Muscle of leg (tissue), 11 donors: ENCODE results near the gene MALT1. TPM values are rescaled to one million over a fixed set of nuclear protein-coding genes. Genes with fewer than 3 reads are reported as not detected.
"Not testable (repeated sequence)": the region's sequence is repeated elsewhere in the genome, so short reads cannot be mapped to it uniquely, and the experiment has no call there.

Experiments
- DNase-seq: peaks from one replicate; pipeline ENCODE4 v3.0.0; 2013
- H3K27ac ChIP-seq: one replicate; pipeline ENCODE4 v1.5.1; 2013; ENCODE audit warnings: mild to moderate bottlenecking, low read length, control low read depth
- H3K27me3 ChIP-seq: one replicate; pipeline ENCODE4 v1.6.1; 2013; ENCODE audit warnings: low read length; ENCODE audit not compliant: control insufficient read depth, insufficient read depth
- H3K36me3 ChIP-seq: one replicate; pipeline ENCODE4 v1.6.1; 2013; ENCODE audit warnings: low read length; ENCODE audit not compliant: control insufficient read depth, insufficient read depth
- H3K4me1 ChIP-seq: one replicate; pipeline ENCODE4 v1.6.1; 2013; ENCODE audit warnings: low read length; ENCODE audit not compliant: control insufficient read depth, insufficient read depth
- H3K4me3 ChIP-seq: one replicate; pipeline ENCODE4 v1.5.1; 2013; ENCODE audit warnings: low read length, control low read depth
- H3K9me3 ChIP-seq: replicated peaks from 2 replicates; pipeline ENCODE4 v1.6.1; 2013; ENCODE audit warnings: low read depth, low read length; ENCODE audit not compliant: control insufficient read depth
- WGBS: methylation state at CpG from one replicate; pipeline ENCODE4 v1.1.5; 2013; ENCODE audit warnings: missing lambda C conversion rate; ENCODE audit not compliant: insufficient coverage; 5-methylcytosine and 5-hydroxymethylcytosine counted together
- polyA plus RNA-seq, 8 donors: library from polyadenylated mRNA; unstranded; fragments of 120-200 nt; gene quantifications; one replicate each; pipeline versions ENCODE4 v1.2.1 to v1.2.3, GENCODE V29; 2013; ENCODE audit warnings: inconsistent platforms in 1 of 8, low replicate concordance in 1 of 8; ENCODE audit not compliant: insufficient read length in 8 of 8, insufficient read depth in 1 of 8
- total RNA-seq: library from RNA; stranded (reverse); fragments of 120-200 nt; gene quantifications from one replicate; pipeline ENCODE4 v1.2.4, GENCODE V29; 2013

The MALT1 gene
- total and polyA plus RNA-seq, 9 donors, result 10.7 to 21.3 (median 12.5) TPM

DNA sequence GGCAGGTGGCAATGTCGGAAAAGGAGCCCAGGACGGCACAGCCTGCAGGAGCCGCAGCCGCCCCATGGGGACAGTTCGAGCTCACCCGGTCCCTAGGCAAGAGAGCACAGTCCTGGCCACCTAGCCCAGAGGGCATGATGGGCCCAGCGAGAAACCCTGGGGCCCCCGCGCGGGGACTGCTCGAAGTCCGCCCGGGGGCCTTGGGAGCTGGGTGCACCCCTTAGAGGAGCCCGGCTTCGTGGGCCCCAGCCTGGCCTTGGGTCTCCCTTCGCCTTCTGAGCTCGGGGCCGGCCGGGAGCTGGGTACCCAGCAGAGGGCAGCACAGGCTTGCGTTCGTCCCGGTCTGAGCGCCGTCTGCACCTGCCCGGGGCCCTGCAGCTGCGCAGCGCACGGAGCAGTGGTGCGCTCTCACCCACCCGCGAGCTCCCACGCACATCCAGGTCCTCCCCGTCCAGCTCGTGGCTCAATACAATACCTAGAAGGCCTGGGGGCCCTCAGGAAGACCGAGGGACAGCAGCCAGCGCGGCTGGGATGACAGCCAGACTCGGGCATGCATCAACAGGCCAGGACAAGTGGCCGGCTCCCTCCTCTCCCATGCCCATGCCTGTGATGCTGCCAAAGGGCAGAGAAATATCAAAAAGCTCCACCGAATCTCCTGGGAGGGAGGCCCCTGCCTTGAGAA is 97.2 kb downstream of the MALT1 start:
- Histone ChIP-seq H3K4me1 (peaks cover 13% of the 10 kb centered on the region), H3K27me3 (peaks cover 18% of the 10 kb centered on the region), H3K4me3 (peak overlapping the region; percentile 15), H3K27ac (no peak overlapping the region), H3K36me3 (no peaks in the 10 kb centered on the region), H3K9me3 (no peaks in the 10 kb centered on the region)
- DNase-seq, result peak; percentile 72
- 12% methylated on average over 30 of the region's 40 CpGs for WGBS

DNA sequence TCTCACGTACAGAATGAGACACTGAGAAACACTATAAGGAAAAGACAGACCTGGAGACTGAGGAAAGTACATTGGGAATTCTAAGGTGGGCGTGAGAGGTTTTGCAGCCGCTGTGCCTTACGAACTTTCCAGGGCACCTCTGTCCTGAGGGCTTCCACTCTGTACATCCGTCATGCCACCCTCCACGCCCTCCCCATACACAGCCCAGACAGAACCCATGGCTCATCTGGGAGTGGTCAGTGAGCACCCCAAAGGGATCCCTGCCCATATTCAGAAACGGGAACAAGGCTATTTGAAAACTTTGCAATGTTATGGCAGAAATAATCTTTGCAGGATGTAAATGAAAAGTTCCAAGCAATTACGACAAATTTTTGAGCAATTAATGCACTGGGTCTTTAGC is 98.1 kb downstream of the MALT1 start:
- WGBS, result 61% methylated on average over 5 of the region's 8 CpGs

DNA sequence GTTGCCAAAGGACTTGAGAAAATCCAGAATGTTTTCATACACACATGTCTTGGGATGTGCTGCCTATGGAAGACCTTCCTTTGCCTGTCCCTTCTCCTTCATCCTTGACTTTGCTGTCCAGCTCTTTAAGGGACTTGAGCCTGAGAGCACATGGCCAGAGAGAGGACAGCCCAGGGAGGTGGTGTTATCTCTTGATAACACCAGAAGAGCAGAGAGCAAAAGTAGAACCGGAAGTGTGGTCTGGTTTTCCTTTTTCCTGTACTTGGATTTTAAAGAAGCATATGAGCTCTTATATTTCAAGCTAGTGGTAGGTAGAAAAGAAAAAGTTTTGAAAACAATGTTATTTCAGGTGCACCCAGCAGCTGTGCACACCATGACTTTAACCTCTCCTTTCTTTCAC is 99.3 kb downstream of the MALT1 start:
- H3K9me3 ChIP-seq, result no peaks in the 10 kb centered on the region
- H3K27me3 ChIP-seq, result peaks cover 12% of the 10 kb centered on the region
- H3K4me3 ChIP-seq, result no peak overlapping the region
- 63% methylated on average over 1 of the region's 1 CpG for WGBS
- H3K36me3 ChIP-seq, result no peaks in the 10 kb centered on the region
- no peak for DNase-seq
- no peak overlapping the region for H3K27ac ChIP-seq
- peaks cover 10% of the 10 kb centered on the region for H3K4me1 ChIP-seq

More for the DNA sequence above, 98.1 kb downstream of the MALT1 start:
- Histone ChIP-seq H3K9me3 (no peaks in the 10 kb centered on the region), H3K4me1 (peaks cover 10% of the 10 kb centered on the region), H3K36me3 (no peaks in the 10 kb centered on the region), H3K27ac (no peak overlapping the region), H3K4me3 (no peak overlapping the region), H3K27me3 (peaks cover 18% of the 10 kb centered on the region)
- DNase-seq, result no peak

DNA sequence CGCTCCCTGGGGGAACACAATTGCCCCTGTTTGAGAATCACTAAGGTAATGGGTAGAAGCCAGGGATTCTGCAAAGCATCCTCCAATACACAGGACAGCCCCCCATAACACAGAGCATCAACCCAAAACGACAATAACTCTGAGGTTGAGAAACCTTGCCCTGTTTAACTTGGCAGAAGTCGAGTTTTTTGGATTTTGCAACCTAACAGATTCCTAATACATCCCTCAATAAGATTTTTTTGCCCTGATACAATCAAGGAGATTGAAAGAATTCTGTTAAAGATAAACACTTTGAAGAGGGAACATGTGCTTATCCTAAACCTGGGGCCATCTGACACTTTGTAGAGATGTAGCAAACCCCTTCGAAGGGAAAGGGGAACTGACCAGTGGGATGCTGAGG is 100.9 kb downstream of the MALT1 start:
- Histone ChIP-seq H3K4me1 (peaks cover 10% of the 10 kb centered on the region), H3K27me3 (peaks cover 6% of the 10 kb centered on the region), H3K4me3 (no peak overlapping the region), H3K9me3 (no peaks in the 10 kb centered on the region), H3K36me3 (no peaks in the 10 kb centered on the region), H3K27ac (no peak overlapping the region)
- no peak for DNase-seq
- no CpG with 5 or more reads among the region's 4 CpGs for WGBS

DNA sequence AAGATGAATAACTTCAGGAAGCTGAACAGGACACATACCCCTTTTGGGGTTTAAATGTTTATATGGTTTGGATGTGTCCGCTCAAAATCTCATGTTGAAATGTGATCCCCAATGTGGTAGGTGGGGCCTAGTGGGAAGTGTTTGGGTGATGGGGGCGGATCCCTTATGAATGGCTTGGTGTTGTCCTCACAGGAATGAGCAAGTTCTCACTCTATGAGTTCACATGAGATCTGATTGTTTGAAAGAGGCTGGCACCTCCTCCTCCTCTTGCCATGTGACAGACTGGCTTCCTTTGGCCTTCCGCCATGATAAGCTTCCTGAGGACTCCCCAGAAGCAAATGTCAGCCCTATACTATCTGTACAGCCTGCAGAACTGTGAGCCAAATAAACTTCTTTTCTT is 104.8 kb downstream of the MALT1 start:
- H3K36me3 ChIP-seq, result no peaks in the 10 kb centered on the region
- H3K9me3 ChIP-seq, result no peaks in the 10 kb centered on the region
- no peak for DNase-seq
- H3K27me3 ChIP-seq, result peaks cover 6% of the 10 kb centered on the region
- H3K4me3 ChIP-seq, result no peak overlapping the region
- 100% methylated on average over 1 of the region's 3 CpGs for WGBS
- H3K27ac ChIP-seq, result no peak overlapping the region
- no peaks in the 10 kb centered on the region for H3K4me1 ChIP-seq

DNA sequence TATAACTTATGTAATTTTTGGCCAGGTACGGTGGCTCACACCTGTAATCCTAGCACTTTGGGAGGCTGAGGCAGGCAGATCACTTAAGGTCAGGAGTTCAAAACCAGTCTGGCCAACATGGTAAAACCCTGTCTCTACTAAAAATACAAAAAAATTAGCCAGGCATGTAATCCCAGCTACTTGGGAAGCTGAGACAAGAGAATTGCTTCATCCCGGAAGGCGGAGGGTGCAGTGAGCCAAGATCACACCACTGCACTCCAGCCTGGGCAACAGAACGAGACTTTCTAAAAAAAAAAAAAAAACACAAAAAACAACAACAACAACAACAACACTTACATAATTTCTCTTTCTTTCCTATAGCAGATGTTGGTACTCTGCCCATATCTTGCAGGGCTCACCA is 105.3 kb downstream of the MALT1 start:
- not testable (repeated sequence) for H3K27ac ChIP-seq, H3K4me3 ChIP-seq, DNase-seq, H3K9me3 ChIP-seq, H3K4me1 ChIP-seq, H3K36me3 ChIP-seq, H3K27me3 ChIP-seq
- 67% methylated on average over 1 of the region's 4 CpGs for WGBS

DNA sequence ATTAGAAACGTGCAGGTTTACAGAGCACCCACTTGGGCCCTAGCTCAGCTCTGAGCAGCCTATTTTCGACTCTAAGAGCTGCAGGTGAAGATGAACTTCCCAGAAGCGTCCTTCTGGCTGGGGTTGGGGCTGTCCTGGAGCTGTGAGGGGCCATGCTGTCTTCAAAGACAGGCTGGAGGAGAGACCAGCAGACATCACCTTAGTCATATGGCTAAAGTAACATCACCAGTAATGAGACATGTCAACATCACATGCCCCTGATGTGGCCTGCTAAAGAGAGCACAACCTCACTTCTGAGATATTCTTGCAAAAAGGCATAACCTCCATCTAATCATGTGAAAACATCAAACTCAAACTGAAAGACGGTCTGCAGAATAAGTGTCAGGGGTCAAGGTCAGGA is 106.2 kb downstream of the MALT1 start:
- no peak for DNase-seq
- Histone ChIP-seq H3K4me1 (peaks cover 5% of the 10 kb centered on the region), H3K27me3 (peaks cover 2% of the 10 kb centered on the region), H3K4me3 (no peak overlapping the region), H3K9me3 (no peaks in the 10 kb centered on the region), H3K36me3 (no peaks in the 10 kb centered on the region), H3K27ac (no peak overlapping the region)
- 100% methylated on average over 1 of the region's 4 CpGs for WGBS

DNA sequence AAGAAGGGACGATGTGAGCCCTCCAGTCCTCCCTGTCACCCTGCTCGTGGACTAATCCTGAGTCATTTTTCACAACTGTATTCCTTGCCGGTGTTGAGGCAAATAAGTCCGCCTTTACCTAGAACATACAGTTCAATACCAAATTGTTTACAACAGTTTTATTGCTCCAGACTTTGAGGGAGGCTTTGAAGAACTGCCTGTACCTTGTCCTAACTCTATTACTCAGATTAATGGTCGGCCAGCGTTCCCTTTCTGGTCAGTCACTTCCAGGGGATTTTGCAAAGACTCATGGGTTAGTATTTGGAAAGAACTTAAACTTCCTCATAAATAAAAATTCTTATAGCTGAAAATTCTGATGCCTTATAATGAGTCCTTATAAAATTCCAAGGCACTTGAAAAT is 108.3 kb downstream of the MALT1 start:
- WGBS, result 70% methylated on average over 2 of the region's 6 CpGs

DNA sequence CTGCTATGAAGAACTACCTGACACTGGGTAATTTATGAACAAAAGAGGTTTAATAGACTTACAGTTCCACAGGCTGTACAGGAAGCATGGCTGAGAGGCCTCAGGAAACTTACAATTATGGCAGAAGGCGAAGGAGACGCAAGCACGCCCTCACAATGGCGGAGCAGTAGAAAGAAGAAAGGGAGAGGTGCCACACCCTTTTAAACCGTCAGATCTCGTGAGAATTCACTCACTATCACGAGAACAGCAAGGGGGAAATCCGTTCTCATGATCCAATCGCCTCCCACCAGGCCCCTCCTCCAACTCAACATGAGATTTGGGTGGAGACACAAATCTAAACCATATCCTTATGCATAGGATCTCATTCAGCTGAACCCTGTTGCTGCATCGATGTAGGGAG is 108.8 kb downstream of the MALT1 start:
- Histone ChIP-seq H3K27ac (no peak overlapping the region), H3K36me3 (no peaks in the 10 kb centered on the region), H3K27me3 (peaks cover 2% of the 10 kb centered on the region), H3K4me3 (no peak overlapping the region), H3K4me1 (peaks cover 13% of the 10 kb centered on the region), H3K9me3 (no peaks in the 10 kb centered on the region)
- DNase-seq, result no peak
- 90% methylated on average over 2 of the region's 10 CpGs for WGBS

More for the DNA sequence above, 108.3 kb downstream of the MALT1 start:
- Histone ChIP-seq H3K27me3 (peaks cover 2% of the 10 kb centered on the region), H3K4me1 (peaks cover 8% of the 10 kb centered on the region), H3K9me3 (no peaks in the 10 kb centered on the region), H3K36me3 (no peaks in the 10 kb centered on the region), H3K4me3 (no peak overlapping the region), H3K27ac (no peak overlapping the region)
- no peak for DNase-seq

DNA sequence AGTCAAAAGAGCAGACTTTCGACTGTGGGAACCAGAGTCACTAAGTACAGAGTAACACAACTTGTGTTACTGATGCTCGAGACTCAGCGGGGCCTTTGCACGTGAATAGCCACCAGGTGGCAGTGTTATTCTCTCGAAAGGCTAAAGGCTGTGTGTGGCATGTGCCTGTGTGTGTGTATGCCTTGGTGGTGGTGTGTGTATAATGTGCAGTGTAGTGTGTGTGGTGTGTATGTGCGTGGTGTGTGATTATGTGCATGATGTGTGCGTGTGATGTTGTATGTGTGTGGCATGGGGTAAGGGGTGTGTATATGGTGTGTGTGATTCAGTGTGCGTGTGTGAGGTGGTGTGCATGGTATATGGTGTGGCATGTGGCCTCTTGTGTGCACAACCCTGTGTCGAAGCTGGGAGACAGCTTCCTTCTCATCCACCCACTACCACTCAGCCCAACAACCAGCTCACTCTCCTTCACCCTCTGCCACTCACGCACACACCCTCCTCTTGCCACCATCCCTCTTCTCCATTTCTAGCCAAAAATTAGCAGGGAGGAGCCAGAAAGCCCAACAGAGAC is 110.4 kb downstream of the MALT1 start:
- H3K4me1 ChIP-seq, result peaks cover 19% of the 10 kb centered on the region
- H3K4me3 ChIP-seq, result no peak overlapping the region
- peaks cover 2% of the 10 kb centered on the region for H3K27me3 ChIP-seq
- no peaks in the 10 kb centered on the region for H3K9me3 ChIP-seq
- 16% methylated on average over 9 of the region's 10 CpGs for WGBS
- H3K27ac ChIP-seq, result no peak overlapping the region
- peak; percentile 89 for DNase-seq
- H3K36me3 ChIP-seq, result no peaks in the 10 kb centered on the region
